SW 1271 (cell line): ENCODE measurements around the gene DLST.

Source experiments
- DNase-seq, 2 experiments: peaks; one replicate each; lab custom pipeline; 2025; lab: John Stamatoyannopoulos, UW

DLST gene

DNA sequence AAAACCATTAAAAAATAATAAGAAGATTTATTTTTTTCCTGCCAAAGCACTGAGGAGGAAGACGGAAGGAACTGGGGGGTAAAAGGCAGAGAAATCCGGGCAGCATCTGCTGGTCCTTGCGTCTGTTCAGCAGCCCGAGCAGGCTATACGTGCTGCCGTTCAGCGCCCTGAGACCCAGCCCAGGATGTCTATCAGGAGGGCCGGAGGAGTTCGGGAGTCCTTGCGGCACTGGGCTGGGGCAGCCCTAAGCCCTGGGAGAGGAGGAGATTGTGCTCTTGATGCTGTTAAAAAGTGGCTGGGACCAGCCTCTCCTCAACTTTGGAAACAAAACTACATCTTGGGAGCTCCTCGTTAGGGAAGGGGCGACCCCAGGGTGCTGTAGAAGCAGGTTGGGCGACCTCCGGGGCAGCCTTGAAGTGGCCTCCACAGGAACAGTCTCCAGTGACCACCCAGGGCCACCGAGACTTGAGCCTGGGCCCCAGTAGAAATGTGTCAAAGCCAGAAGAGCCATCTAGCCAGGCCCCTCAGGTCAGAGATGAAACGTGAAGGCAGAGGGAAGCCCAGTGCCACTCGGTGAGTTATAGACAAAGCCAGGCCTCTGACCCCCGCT lies 59.3 kb downstream of the DLST start:
- DNase-seq: no peak

DNA sequence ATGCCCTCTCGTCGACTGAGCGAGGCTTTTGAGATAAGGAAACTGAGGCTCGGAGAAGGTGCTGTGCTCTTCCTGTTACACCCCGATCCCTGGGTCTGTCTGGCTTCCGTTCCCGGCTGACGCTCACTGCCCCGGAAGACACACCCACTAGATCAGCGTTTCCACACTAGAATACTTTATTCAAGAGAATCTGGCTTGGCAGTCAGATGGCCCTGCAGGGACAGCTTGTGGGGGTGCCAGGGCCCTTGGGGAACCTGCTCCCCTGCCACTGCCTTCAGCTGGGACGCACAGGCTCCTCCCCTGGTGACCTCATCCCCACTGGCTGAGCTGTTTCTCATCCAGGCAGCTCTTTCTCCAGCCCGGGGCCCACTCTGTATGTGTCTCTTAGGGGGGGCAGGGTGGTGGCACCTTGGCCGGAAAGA lies 60.0 kb downstream of the DLST start:
- no peak for DNase-seq

GRCh38 chr14:74942181-74942580 lies 60.5 kb downstream of the DLST start:
- no peak for DNase-seq

GRCh38 chr14:74942608-74943007 lies 60.9 kb downstream of the DLST start:
- DNase-seq: no peak

DNA sequence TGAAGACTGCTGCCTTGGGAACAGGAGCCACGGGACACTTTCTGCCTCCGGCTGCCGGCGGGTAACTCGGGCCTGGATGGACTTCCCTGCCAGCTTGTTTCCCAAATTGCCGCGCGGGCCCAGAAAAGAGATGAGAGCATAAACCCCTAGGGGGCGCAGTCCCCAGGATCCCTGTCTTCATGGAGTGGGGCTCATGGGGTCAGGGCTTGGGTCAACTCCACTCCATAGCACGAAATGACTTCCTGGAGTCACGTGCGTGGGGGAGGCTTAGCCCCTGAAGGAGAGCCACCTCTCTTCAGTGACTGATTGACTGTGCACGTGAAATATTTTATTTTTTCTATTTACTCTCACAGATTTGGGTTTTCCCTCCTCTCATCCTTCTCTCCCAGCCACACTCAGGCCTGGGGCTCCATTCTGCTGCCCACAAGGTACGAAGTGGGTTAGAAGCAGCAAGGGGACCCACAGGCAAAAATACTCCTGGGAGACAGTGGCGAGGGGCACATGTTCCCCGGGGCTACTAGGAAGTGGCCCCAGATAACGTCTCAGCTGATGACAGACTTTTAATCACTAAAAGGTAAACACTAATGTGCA lies 63.6 kb downstream of the DLST start:
- DNase-seq: peak in 1 of 2 experiments; percentile 23

DNA sequence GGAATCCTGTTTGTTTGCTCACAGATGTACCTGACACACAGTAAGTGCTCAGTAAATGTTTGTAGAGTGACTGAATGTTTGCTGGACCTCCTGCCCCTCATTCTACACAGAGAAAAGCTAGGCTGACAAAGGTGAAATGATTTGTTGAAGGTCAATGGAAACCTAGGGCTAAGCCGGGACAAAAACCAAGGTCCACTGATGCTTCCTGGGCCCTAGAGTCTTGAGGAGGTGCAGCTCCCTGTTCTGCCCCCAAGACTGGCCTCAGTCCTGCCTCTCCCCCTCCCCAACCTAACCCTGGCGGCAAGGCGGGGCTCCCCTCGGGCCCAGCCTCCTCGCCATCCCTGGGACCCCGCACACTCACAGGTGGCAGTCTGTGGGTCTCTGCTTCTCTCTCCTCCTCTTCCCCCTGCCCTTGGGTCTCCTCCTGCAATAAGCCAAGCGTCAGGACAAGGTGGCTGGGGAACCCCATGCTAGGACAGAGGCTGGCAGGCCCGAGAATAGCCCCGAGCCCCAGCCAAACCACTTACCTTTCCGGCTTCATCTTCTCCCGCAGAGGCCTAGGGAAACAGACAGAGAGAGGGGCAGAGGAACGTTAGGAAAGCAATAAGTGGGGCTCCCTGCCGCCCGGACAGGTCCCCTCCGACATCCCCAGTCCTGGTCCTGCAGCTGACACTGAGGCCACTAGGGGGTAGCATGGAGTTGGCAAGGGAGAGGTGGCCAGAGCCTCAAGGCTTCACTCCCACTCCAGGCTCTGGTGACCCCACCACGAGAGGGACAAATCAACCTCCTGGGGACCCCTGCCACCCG lies 64.3 kb downstream of the DLST start:
- DNase-seq: peak; percentile 45 to 51

DNA sequence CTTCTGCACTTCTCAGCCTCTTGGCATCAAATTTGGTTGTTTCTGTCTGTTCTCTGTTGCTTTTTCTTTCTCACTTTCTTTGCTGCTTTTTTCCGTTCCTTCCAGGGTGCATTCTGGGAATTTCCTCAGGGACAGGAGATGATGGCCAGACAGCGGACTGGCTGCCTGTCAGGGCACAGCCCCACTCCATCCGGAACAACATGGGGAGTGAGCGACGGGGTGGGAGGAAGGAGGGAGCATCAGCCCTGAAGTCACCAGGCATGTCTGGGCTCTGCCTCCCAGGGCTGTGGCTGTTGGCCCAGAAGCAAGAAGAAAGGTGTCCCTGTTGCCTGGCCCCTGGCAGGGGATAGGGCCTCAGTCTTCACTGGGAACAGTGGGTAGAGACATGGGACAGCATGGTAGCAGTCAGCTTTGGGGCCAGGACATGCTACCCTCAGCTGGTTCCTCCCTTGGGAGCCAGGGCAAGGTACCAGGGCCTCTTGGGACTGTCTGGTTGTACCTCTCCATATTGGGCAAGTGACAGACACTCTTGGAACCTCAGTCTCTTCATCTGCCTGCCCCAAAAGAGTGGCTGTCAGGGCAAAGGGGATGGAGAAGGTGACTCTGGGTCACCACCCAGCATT lies 65.1 kb downstream of the DLST start:
- no peak for DNase-seq

GRCh38 chr14:74947353-74948227 lies 65.9 kb downstream of the DLST start:
- no peak for DNase-seq

GRCh38 chr14:74948228-74949175 lies 66.8 kb downstream of the DLST start:
- DNase-seq: no peak

GRCh38 chr14:74949191-74949601 lies 67.5 kb downstream of the DLST start:
- no peak for DNase-seq

DNA sequence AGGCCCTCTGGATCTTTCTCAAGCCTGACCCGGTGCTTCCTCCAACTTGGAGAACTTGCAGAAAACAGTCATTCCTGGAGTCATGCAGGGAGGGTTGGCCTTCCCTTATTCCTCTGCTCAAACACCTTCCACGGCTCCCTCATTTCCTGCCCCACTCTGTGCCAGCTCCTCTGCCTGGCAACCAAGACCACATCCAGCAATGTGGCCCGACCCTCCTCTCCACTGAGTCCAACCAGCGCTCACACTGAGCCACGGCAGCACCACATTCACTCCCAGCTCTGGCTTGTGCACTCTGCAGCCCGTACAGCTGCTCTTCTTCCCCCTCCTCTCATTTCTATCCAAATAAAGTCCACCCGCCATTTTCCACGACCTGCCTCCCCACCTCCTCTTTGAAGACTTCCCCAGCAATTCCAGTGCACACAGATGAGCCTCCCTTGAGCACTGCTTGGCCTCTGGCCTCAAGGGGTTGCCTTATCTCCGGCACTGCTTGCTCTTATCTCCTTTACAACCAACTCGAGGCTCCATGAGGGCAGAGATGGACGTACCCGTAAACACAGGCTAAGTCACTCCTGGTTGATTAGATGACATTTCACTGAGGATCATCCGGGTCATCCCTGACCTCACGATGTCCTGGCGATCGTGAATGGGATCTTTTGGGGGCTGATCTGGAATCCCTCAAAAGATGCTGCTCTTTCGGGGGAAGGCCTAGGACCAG lies 68.3 kb downstream of the DLST start:
- DNase-seq: no peak

DNA sequence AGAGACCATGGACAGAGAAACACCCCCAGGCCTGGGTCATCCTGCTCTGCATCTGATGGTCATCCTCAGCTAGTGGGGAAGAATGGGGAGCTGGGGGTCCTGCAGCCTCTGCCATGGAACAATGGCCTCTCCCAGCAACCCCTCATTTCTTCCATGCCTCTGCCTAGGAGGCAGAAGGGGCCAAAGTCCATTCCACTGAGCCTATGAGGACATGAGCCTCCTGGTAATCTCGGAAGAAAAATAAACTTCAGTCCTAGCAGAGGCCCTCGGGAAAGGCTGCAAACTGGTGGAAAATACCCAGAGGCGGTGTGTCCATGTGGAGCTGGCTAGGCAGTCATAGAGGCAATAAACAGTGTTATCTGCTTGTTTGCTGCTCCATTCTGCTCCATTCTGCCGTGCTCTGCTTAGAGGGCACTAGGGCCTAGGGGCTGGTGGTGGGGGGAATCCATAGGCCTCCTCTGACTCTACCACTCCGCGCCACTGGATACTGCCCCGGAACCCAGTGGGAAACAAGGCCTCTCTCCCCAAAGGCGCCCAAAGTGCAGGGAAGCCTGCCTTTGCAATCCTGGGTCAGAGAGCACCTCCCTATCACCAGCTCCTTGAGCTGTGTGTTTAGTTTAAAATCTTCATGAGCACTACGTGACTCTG lies 69.2 kb downstream of the DLST start:
- no peak for DNase-seq

GRCh38 chr14:74951443-74952179 lies 69.9 kb downstream of the DLST start:
- DNase-seq: no peak

DNA sequence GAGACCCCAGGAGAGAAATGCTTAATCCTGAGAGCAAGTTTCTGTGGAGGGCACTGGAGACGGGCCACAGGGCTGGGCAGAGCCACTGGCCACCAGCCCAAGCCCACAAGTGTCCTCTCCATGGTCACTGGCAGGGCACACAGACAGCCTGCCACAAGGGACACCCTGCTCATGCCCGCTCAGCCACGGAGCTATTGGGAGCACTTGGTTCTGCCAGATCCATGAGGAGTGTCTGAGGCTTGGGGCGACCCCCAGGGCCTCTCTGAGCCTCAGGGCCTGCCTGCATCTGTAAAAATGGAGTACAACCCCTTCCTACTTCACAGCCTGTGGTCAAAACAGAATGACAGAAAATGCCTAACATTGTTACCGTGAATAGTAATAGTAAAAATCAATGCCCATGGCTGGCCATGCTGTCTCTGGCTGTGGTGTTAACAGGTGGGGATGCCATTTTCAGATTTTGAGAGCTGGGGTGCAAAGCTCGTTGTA lies 70.5 kb downstream of the DLST start:
- DNase-seq: no peak

GRCh38 chr14:74952697-74953484 lies 71.2 kb downstream of the DLST start:
- DNase-seq: no peak
